Stimulated activated CD4-positive, alpha-beta T cell treated with anti-CD3 and anti-CD28 coated beads, TNF-alpha, amount 100 ng/mL, for 4 hours (primary cell): Measurements from ENCODE around the gene PRSS27.
"Not testable (repeated sequence)": the region's sequence is repeated elsewhere in the genome, so short reads cannot be mapped to it uniquely, and the experiment has no call there.

Source experiments
- DNase-seq, 3 experiments: peaks; one replicate each; pipeline ENCODE4 v3.0.0-alpha.2; 2020; ENCODE audit warnings: low read depth in 3 of 3

The PRSS27 gene

DNA sequence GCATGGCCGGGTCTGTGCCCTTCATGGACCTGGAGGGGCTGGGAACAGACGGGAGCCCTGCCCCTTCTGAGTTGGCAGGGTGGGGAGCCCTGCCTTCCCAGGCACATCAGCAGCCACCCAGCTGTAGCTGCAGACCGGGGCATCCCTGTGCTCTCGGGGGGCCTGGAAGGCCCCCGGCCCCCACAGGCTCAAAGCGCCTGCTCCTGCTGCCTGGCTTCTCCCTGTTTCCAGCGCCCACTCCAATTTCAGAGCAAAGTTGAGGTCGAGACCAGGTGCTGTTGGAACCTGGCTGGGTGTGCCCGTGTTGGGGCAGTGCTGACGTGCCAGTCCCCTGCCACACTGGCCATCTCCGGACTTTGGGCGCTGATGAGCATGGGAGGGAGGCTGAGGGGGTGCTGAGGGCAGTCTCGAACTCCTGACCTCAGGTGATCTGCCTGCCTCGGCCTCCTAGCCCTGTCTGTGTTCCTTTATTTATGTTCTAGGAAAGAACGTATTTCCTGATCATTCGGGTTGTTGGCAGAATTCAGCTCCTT, 4.9 kb upstream of the PRSS27 start:
- no peak for DNase-seq

DNA sequence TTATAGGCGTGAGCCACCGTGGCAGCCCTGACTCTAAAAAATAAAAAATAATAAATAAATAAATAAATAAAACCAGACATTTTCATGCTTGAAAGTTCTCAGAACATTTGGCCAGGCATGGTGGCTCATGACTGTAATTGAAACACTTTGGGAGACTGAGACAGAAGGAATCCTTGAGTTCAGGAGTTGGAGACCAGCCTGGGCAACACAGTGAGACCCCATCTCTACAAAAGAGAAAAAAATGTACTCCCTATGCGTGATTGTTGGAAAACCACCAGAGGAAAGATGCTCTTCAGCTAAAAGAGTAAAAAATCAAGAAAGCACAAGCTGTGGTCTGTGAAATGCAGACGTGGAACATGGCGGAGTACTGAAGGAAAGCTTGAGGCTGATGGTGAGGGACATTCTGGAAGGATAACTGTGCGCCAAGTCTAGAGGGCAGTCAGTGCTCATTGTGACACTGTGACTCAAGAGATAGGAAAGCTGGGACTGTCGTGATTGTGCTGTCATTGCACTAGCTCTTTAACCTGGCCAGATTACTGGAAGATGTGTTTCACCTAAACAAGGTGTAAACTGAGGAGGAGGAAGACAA, 4.2 kb upstream of the PRSS27 start:
- DNase-seq, result no peak

DNA sequence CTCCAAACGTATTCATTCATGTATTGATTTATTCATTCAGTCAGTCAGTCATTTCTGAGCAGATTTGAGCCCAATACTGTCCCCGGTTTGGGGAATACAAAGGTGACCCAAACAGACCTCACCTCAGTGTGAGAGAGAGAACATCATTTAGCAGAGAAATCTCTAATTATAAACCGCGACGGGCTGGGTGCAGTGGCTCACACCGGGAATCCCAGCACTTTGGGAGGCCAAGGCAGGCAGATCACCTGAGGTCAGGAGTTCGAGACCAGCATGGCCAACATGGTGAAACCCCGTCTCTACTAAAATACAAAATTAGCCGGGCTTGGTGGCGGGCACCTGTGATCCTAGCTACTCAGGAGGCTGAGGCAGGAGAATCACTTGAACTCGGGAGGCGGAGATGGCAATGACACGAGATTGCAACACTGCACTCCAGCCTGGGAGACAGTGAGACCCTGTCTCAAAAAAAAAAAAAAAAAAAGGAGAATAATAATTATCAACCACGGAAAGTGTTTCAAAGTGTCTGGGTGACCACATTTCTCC, 1.7 kb upstream of the PRSS27 start:
- DNase-seq, result not testable (repeated sequence)

DNA sequence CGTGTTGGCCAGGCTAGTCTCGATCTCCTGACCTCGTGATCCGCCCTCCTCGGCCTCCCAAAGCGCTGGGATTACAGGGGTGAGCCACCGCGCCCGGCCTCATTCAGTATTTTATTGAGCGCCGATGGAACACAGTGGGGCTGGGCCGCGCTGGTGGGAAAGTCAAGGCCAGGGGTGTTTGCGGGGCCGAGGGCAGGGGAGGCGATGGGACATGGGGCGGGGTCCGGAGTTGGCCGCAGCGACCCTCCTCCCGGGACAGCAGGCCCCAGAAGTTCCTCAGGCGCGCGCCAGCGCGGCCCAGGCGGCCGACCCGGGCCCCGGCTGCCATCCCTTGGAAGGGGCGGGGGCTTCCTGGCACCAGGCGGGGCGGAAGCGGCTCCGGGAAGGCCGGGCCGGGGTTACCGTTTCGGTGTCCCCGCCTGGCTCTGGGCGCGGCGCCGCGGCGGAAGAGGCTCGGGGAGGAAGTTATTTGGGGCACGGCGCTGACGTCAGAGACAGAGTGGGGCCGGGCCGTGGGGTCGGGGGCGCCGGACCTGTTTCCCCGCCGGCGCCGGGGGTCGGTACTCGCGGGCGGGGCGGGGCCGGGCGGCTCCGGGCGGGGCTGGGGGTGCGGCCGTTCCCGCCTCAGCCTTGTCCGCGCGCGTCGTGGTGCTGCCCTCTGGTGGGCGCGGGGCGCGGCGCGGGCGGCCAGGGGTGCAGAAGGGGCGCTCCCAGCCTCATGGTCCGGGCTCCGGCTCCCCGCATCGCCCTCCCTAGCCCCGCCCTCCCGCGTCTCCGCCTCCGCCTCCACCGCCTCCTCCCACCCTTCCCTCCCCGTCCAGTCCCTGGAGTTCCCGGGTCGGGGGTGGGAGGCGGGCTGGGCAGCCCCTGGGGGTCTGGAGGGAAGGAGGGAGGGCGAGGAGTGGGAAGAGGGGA, 952 bp upstream of the PRSS27 start:
- DNase-seq, result peak; percentile 72 to 76 (median 74)

DNA sequence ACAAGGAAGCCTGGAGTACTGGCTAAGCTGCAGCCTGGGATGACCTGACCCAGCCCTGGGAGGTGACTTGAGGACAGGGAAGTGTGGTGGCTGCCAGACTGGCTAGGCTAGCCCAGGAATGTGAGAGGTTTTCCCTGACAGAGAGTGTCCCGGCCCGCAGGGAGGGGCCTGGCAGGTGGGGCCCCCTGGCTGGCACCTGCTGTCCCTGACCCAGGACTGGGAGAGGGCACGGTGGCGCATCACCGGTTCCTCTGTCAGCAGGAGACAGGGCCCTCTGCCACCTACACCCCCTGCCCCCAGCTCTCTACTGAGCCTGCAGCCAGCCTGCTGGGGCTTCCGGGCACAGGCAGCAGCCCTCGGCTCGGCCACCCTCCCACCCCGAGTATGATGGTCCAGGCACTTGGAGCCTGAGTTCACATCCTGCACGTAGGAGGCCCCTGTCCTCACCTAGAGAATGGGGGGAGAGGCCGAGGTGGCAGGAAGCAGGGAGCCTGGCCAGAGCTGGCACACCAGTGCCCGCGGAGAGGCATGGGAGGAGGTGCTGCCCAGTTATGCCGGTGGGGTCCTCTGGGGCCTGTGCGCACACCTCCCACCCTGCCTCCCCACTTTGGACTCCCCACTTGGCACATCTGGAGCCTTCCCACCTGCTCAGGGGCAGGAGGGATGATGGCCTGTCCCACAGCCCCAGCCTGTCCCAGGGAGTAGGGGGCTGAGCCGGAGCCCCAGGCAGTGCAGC, 528 bp downstream of the PRSS27 start:
- DNase-seq, result no peak

DNA sequence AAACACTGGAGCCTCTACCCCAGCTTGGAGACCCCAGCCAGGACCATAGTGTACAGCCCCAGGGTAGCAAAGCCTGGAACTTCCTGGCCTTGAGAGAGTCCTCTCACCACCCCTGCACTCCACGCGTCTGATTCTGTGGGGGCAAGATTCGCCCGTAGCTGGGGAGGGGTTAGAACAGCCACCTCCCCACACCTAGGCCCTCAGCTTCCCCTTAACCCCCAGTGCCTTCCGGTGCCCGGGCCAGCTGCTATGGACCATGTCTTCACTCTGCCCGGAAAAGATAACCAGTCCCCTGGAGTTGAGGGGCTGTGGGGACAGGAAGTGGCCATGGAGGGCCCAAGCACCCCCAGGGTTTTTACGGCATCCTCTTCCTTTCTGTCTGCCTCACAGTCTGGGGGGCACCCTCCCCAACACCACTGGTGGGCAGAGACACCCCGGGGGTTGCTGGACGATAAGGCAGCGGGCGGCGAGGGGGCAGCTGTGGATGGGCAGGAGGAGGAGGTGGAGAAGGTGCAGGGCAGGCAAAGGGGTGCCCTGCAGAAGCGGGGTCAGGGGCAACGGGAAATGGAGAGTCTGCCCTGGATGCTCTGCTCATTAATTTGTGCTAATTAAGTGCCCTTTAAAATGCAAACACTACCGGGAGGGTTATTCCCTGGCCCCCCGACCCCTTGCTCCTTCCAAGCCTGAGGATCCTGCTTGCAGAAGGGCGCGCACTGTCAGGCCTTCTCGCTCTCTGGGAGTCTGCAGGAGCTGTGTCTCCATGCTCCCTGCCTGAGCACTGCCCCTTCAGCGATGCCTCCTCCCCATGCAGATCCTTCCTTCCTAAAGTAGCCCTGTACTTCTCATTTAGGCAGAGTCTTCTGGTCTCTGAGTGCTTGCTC, 2.4 kb downstream of the PRSS27 start:
- no peak for DNase-seq

DNA sequence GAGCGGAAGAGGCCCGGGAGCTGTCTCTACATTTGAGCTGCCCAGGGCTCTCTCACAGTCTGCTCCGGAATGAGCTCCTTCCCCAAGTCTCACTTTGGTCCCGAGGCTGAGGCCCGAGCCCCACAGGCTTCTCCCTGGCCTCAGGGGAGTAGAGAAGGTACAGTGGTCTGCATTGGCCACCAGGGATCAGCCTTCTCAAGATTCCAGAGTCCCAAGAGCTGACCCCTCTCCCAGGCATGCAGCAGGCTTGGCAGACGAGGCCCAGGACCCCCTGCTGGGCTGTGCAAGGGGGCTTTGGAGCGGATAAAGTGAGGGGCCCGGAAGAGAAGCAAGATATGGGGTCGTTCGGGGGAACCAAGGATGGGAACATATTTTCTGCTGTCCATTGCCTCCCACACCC, 3.1 kb downstream of the PRSS27 start:
- DNase-seq, result no peak

DNA sequence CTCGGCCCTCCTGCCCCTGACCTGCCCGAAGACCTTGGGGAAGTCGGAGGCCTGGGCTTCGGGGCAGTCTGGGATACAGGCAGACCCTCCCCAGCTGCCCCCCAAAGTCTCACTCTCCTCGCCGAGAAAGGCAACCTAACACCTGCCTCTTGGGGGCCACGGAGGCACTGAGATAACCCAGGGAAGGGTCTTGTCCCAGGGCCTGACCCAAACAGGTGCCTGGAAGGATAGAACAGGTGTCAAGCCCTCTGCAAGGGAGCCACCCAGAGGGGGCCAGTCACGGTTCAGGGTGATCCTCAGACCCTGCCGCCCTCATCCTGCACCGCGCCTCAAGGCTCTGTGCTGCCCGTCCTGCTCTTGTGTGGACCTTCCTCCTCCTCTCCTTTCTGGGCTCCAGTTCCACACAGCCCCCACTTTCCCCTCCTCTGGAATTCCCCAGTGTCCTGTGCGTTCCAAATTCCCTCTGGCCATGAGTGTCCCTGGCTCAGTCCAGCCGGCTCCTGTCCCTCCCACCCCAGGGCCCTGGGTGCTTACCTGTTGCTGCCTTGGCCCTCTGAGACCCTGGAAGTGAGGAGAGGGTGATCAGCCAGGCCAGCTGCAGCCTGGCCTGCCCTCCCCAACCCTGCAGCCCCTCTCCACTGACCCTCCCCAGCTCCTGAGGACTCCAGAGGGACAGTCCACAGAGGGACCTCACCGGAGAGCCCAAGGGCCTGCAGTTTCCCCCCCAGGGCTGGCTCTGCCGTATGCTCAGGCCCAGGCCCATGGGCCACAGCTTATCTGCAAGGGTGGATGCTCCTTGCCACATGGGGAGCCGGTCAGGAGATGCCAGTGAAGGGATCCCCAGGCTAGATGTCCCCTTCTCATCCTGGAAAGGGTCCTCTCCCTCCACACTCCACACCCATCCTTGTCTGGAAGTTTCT, 3.8 kb downstream of the PRSS27 start:
- no peak for DNase-seq

DNA sequence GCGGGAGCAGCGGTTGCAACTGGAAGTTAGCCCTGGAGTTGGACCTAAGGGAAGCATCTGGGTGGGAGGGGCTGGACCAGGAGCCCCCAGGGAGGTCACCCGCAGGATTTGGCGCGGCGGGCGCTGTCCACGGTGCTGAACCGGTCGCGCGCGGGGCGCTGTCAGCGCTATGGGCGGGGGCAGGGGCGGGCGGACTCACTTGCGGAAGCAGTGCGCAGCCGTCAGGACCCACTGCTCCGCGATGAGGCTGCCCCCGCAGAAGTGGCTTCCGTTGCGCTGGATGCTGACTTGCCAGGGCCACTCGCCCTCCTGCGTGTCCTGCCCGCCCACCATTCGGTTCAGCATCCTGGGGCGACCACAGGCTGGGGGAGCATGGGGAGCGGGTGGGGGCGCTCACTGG, 4.5 kb downstream of the PRSS27 start:
- DNase-seq, result peak; percentile 53 to 74 (median 68)

DNA sequence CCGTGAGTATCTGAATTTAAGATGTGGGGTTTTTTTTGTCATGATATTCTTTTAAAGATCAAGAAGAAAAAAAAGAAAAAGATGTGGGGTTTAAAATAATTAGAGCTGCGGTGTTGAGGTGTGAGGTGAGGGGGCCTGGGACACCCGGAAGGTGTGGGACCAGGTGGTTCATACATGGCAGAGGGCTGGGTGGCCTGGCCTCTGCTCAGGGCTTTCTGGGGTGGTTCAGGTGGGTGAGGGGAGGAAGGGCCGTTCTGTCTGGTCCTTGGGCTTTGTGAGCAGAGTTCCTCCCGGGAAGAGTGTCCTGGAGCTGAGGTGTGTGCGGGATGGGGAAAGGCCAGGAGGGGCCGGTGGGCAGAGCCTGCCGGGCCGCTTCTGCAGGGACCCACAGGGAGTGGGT, 5.0 kb downstream of the PRSS27 start:
- DNase-seq, result no peak

DNA sequence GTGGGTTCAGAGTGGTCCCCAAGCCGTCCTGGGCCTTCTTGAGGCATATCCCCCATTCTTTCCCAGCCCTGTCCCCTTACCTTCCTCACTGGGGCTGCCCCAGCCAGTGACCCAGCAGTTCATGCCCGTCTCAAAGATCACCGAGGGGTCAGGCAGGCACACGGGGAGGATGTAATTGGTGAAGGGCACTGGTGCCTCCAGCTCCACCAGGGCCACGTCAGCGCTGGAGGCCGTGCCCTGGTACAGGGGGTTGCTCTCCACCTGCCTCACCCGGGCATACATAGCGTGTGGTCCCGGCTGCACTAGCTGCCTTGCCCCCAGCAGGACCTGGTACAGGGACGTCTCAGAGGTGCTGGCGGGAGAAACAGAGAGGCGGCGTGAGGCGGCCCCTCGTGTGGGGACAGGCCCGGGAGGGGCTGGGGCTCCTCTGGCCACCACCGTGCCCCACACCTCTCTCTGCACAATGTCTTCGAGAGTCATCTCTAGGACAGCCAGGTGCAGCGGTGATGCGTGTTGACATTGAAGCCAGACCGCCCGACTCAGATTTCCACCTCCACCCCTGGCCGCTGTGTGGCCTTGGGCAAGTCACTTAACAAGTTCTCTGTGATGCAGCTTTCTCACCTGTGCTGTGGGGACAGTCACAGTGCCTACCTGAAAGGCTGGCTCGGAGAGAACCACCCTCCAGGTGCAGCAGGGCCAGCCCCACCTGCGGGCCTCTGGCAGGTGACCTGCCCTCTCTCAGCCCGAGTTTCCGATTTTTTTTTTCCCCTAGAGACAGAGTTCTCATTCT, 5.8 kb downstream of the PRSS27 start:
- no peak for DNase-seq

DNA sequence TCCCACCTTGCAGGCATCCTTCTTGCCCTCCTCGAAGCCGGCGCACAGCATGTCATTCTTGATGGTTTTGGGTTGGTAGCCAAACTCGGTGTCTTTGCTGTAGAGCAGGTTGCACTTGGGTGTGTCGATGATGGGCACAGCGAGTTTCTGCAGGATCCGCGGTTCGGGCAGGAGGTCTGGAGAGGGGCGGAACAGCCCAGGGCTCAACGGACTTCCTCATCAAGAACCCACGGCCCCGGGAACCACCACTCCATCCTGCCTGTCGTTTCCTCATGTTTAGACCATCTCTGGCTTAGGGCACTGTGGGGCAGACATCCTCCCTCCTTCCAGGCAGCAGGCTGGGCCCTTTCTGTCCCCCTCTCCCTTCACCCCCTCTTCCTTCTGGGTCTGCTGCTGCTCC, 6.5 kb downstream of the PRSS27 start:
- no peak for DNase-seq

DNA sequence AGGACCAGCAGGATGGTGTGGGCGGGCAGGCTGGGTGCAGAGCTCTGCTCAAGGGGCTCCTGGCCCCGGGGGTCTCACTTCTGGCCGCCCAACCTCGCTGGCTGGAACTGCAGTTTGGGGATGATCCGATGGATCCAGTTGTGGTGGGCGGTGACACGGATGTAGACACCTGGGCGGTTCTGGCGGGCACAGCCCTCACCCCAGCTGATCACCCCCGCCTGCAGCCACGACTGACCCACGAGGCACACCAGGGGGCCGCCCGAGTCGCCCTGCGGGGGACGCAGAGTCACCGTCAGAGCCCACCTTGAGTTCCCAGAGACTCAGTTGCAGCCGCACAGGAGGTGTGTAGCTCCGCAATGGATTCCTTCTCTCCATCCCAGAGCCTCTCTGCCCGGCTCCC, 7.5 kb downstream of the PRSS27 start:
- DNase-seq, result no peak

DNA sequence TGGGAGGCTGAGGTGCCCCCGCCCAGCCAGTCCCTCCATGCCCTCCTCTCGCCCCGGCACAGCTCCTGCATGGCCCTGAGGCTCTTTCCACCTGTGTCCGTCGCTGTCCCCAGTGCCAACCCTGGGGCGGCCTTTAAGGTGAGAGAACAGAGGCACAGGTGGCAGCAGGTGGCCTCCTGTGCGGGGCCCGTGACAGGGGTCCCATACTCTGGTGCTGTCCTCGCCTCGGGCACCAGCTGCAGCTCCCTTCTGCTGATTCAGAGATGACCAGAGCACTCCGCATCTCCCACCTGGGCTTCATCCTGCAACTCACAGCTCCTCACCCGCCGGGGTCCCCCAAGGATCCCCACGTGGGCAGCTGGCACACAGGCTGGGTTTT, 8.0 kb downstream of the PRSS27 start:
- DNase-seq, result no peak

DNA sequence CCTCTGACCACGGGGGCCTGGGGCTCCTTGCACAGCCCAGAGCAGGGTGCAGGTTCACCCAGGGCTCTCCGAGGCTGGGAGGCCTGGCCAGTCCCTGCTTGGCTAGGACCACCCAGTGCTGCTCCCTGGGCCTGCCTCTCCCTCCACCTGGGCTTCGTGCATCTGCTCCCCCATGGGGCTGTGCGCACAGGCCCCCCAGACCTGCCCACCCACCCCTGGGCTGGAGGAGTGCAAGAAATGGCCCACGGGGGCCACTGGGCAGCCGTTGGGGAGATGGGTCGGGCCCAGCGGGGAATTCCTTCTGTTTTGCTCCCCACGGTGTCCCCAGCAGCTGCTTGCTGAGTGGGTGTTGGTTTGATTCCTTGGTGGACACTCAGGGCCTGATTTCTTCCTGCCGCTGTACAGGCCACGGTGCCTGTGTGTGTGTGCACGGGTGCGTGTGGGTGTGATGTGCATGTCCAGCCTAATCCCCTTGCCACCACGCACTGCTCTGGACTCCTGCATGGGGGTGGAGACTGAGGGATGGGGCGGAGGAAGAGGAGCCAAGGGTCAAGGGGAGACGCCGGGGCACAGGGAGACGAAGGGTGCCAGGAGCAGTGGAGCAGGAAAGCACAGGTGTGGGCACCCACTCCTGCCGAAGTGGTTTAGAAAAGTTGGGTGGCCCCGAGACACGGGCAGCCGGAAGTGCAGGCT, 8.5 kb downstream of the PRSS27 start:
- no peak for DNase-seq

DNA sequence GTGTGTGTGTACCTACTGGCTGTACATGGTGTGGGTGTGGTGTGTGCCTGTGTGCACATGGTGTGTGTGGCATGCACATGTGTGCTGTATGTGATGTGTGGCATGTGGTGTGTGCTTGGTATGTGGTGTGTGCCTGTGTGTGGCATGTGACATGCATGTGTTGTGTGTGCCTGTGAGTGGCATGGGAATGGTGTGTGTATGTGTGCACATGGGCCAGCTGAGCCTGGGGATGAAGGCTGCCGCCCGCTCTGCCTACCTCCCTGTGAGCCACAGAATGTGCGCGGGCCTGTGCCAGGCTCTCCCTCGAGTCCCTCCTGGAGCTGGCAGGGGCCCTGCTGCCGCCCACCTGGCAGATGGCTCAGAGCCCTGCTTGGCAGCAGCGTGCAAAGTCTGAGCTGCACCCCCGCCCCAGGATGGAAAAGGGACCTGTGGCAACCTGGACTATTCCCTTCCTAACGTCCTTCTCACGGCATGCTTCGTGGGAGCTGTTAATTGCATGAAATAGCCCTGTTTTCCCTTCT, 9.3 kb downstream of the PRSS27 start:
- no peak for DNase-seq

DNA sequence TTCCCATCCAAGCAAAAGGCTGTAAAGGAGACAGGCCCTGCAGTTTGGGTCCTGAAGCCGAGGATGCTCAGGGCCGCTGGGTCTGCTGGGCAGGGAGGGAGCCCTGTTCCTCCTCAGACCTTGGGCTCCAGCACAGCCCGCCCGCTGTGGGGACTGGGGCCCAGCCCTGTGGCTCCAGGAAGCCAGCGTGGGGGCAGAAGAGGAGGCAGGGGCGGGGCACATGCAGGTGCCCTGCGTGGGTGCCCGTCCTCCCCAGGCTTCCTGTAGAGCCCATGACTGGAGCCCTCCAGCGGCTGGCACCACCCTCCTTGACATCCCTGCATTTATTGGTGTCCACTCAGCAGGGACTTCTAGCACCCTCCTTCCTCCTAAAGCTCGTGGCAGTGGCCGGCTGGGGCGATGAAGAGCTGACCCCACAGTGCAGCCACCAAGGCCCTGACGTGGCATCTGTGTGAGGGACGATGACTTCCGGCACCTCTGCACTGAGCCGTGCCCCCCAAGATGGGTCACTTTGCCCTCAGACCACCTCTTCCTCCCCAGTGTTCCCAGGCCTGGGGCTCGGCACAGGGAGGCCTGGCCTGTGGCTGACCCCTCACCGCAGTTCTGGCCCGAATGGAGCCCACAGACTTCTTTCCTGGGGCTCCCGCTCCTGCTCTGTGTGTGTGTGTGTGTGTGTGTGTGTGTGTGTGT, 9.9 kb downstream of the PRSS27 start:
- DNase-seq, result no peak

DNA sequence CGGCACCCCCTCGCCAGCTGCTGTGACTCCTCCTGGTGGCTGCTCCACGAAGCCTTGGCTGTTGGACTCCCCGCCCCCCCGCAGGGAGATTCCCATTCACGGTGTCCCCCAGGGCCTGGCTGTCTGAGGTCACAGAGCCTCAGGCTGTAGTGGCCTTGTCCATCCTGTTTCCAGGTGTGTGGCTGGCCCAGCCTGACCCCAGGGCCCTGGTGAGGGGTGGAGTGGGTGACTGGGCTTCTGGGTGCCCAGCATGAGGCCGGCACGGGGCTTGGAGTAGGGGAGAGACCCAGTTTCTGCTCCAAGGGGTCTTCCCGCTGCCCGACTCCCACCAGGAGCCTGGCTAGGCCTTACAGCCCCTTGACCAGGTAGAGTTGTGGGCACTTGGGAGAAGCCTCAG, 10.4 kb downstream of the PRSS27 start:
- no peak for DNase-seq
